Liver (tissue), 9 donors: Measurements from ENCODE around the gene ATE1. TPM values are rescaled to one million over a fixed set of nuclear protein-coding genes. Genes with fewer than 3 reads are reported as not detected.

ENCODE experiments used
- DNase-seq: peaks from one replicate; pipeline ENCODE4 v3.0.0-alpha.2; 2017; ENCODE audit warnings: low spot score
- H3K27ac ChIP-seq, 2 donors: one replicate each; pipeline ENCODE4 v1.7.0; 2013; ENCODE audit warnings: inconsistent platforms in 2 of 2, low read length in 2 of 2, control low read depth in 1 of 2, low read depth in 1 of 2, mild to moderate bottlenecking in 1 of 2
- H3K27me3 ChIP-seq, 4 donors: one replicate each; pipeline versions ENCODE4 v1.6.1 to v1.7.0; 2013; ENCODE audit warnings: low read length in 3 of 4, inconsistent platforms in 1 of 4, mild to moderate bottlenecking in 1 of 4, moderate library complexity in 1 of 4; ENCODE audit not compliant: control insufficient read depth in 4 of 4, insufficient read depth in 4 of 4
- H3K36me3 ChIP-seq, 4 donors: one replicate each; pipeline versions ENCODE4 v1.6.1 to v1.7.0; 2013; ENCODE audit warnings: low read length in 3 of 4, mild to moderate bottlenecking in 3 of 4, low read depth in 1 of 4, moderate library complexity in 1 of 4; ENCODE audit not compliant: control insufficient read depth in 4 of 4, insufficient read depth in 3 of 4
- H3K4me1 ChIP-seq, 4 donors: one replicate each; pipeline versions ENCODE4 v1.6.1 to v1.7.0; 2013; ENCODE audit warnings: low read length in 3 of 4, mild to moderate bottlenecking in 3 of 4, moderate library complexity in 1 of 4; ENCODE audit not compliant: control insufficient read depth in 4 of 4, insufficient read depth in 4 of 4
- H3K4me3 ChIP-seq, 3 donors: one replicate each; pipeline versions ENCODE4 v1.6.1 to v1.7.0; 2013; ENCODE audit warnings: low read length in 3 of 3, control low read depth in 1 of 3, low read depth in 1 of 3, mild to moderate bottlenecking in 1 of 3
- H3K9ac ChIP-seq, 2 donors: one replicate each; pipeline ENCODE4 v1.7.0; 2013; ENCODE audit warnings: low read length in 2 of 2, mild to moderate bottlenecking in 2 of 2, moderate library complexity in 2 of 2, control low read depth in 1 of 2, low read depth in 1 of 2
- H3K9me3 ChIP-seq, 4 donors: one replicate each; pipeline versions ENCODE4 v1.6.1 to v1.7.0; 2013; ENCODE audit warnings: low read length in 3 of 4; ENCODE audit not compliant: control insufficient read depth in 4 of 4
- CTCF ChIP-seq: fragments of 150-350 bp; IDR thresholded peaks from 2 replicates; pipeline ENCODE4 v1.5.1; 2017; ENCODE audit warnings: improper control_type of control experiment, low read depth, low read length; ENCODE audit not compliant: missing input control
- FOXA2 ChIP-seq: IDR thresholded peaks from 2 replicates; pipeline ENCODE4 v1.6.1; 2016; ENCODE audit warnings: antibody characterized with exemption
- GABPA ChIP-seq, 2 donors: IDR thresholded peaks in 1 of 2; conservative IDR thresholded peaks in 1 of 2; 2 replicates each; pipeline ENCODE4 v1.6.1; 2016; ENCODE audit warnings: antibody characterized with exemption in 2 of 2, mild to moderate bottlenecking in 1 of 2, moderate library complexity in 1 of 2
- HNF4G ChIP-seq: IDR thresholded peaks from 2 replicates; pipeline ENCODE4 v1.6.1; 2016; ENCODE audit warnings: antibody characterized with exemption
- JUND ChIP-seq, 2 donors: IDR thresholded peaks; 2 replicates each; pipeline ENCODE4 v1.6.1; 2016; ENCODE audit warnings: antibody characterized with exemption in 2 of 2
- MAX ChIP-seq: IDR thresholded peaks from 2 replicates; pipeline ENCODE4 v1.6.1; 2016; ENCODE audit warnings: antibody characterized with exemption
- NR2F2 ChIP-seq: IDR thresholded peaks from 2 replicates; pipeline ENCODE4 v1.6.1; 2016; ENCODE audit warnings: antibody characterized with exemption
- RAD21 ChIP-seq, 2 donors: IDR thresholded peaks; 2 replicates each; pipeline ENCODE4 v1.6.1; 2016; ENCODE audit warnings: antibody characterized with exemption in 2 of 2, mild to moderate bottlenecking in 2 of 2
- REST ChIP-seq: IDR thresholded peaks from 2 replicates; pipeline ENCODE4 v1.6.1; 2016; ENCODE audit warnings: antibody characterized with exemption, mild to moderate bottlenecking
- RXRA ChIP-seq, 2 donors: IDR thresholded peaks; 2 replicates each; pipeline ENCODE4 v1.6.1; 2017 to 2018; ENCODE audit warnings: antibody characterized with exemption in 2 of 2, mild to moderate bottlenecking in 1 of 2
- SP1 ChIP-seq: IDR thresholded peaks from 2 replicates; pipeline ENCODE4 v1.6.1; 2018; ENCODE audit warnings: antibody characterized with exemption, mild to moderate bottlenecking
- YY1 ChIP-seq: IDR thresholded peaks from 2 replicates; pipeline ENCODE4 v1.6.1; 2016; ENCODE audit warnings: antibody characterized with exemption, mild to moderate bottlenecking
- WGBS: extraction: QIAGEN DNeasy Blood & Tissue Kit; methylation state at CpG from one replicate; pipeline ENCODE4 v1.1.7; 2013; 5-methylcytosine and 5-hydroxymethylcytosine counted together
- polyA plus RNA-seq, 2 donors: library from polyadenylated mRNA; stranded (reverse) in 1 of 2; unstranded in 1 of 2; fragments of 200-250 nt in 1 of 2; fragments of >200 nt in 1 of 2; fragmentation: Nextera tagmentation in 1 of 2; extraction: Ambion mirVana in 1 of 2; gene quantifications; one replicate each; pipeline versions ENCODE4 v1.2.1 to v1.2.3, GENCODE V29; 2013 to 2015
- total RNA-seq, 2 donors: library from RNA; depleted of rRNA; stranded (reverse); fragments of >200 nt; gene quantifications; one replicate each; pipeline ENCODE4 v1.2.3, GENCODE V29; 2014
- TF ChIP-seq, protein P1 (sequence below): IDR thresholded peaks from 2 replicates; pipeline ENCODE4 v1.6.1; 2016; ENCODE audit warnings: antibody characterized with exemption
- TF ChIP-seq, protein P2 (sequence below): IDR thresholded peaks from 2 replicates; pipeline ENCODE4 v1.6.1; 2016; ENCODE audit warnings: antibody characterized with exemption
- donor health status: healthy.
- donor health status: healthy.
- donor health status: healthy.
- donor health status: healthy.
- donor health status: healthy.

Gene ATE1
- total and polyA plus RNA-seq, 4 donors, result 7.9 to 34.9 (median 13.5) TPM

- no peaks in the 10 kb centered on the region for H3K9me3 ChIP-seq
- no peak for TF ChIP-seq FOXA2
- TF ChIP-seq GABPA (IDR thresholded peaks at IDR 0.05 in 1 of 2, conservative IDR thresholded peaks at IDR 0.05 in 1 of 2), result no peak
- no peak for TF ChIP-seq NR2F2
- TF ChIP-seq MAX, result no peak
- TF ChIP-seq, protein P1, sequence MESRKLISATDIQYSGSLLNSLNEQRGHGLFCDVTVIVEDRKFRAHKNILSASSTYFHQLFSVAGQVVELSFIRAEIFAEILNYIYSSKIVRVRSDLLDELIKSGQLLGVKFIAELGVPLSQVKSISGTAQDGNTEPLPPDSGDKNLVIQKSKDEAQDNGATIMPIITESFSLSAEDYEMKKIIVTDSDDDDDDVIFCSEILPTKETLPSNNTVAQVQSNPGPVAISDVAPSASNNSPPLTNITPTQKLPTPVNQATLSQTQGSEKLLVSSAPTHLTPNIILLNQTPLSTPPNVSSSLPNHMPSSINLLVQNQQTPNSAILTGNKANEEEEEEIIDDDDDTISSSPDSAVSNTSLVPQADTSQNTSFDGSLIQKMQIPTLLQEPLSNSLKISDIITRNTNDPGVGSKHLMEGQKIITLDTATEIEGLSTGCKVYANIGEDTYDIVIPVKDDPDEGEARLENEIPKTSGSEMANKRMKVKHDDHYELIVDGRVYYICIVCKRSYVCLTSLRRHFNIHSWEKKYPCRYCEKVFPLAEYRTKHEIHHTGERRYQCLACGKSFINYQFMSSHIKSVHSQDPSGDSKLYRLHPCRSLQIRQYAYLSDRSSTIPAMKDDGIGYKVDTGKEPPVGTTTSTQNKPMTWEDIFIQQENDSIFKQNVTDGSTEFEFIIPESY, result no peak
- no peak for TF ChIP-seq SP1
- H3K9ac ChIP-seq, result no peak overlapping the region
- DNase-seq, result no peak
- H3K27me3 ChIP-seq, result no peaks in the 10 kb centered on the region
- no peak overlapping the region for H3K4me3 ChIP-seq
- WGBS, result 93% methylated on average over 3 of the region's 3 CpGs
- H3K27ac ChIP-seq, result no peak overlapping the region
- no peaks in the 10 kb centered on the region for H3K4me1 ChIP-seq
- no peaks in the 10 kb centered on the region for H3K36me3 ChIP-seq
These were observed 105.1 kb downstream of the ATE1 start for GRCh38 chr10:121822724-121823123.

GRCh38 chr10:121822180-121822579 is 105.7 kb downstream of the ATE1 start:
- 96% methylated on average over 1 of the region's 1 CpG for WGBS
- Histone ChIP-seq H3K9me3 (no peaks in the 10 kb centered on the region), H3K27me3 (no peaks in the 10 kb centered on the region), H3K4me1 (no peaks in the 10 kb centered on the region), H3K4me3 (no peak overlapping the region), H3K36me3 (no peaks in the 10 kb centered on the region), H3K9ac (no peak overlapping the region), H3K27ac (no peak overlapping the region)
- TF ChIP-seq MAX, result no peak
- TF ChIP-seq GABPA (IDR thresholded peaks at IDR 0.05 in 1 of 2, conservative IDR thresholded peaks at IDR 0.05 in 1 of 2), result no peak
- TF ChIP-seq, protein P2, sequence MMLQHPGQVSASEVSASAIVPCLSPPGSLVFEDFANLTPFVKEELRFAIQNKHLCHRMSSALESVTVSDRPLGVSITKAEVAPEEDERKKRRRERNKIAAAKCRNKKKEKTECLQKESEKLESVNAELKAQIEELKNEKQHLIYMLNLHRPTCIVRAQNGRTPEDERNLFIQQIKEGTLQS, result no peak
- no peak for TF ChIP-seq CTCF
- no peak for TF ChIP-seq RAD21 (IDR thresholded peaks at IDR 0.05)
- TF ChIP-seq SP1, result no peak
- no peak for TF ChIP-seq YY1
- no peak for TF ChIP-seq HNF4G
- no peak for TF ChIP-seq REST
- TF ChIP-seq RXRA (IDR thresholded peaks at IDR 0.05), result no peak
- TF ChIP-seq, protein P1, result no peak
- TF ChIP-seq JUND (IDR thresholded peaks at IDR 0.05), result no peak
- DNase-seq, result no peak
